Measurements from ENCODE around the gene PCSK9.

PCSK9 gene

GRCh38 chr1:55060133-55060999 is 21.0 kb downstream of the PCSK9 start:
- DNase-seq (ENCODE audit: low spot score): no peak

DNA sequence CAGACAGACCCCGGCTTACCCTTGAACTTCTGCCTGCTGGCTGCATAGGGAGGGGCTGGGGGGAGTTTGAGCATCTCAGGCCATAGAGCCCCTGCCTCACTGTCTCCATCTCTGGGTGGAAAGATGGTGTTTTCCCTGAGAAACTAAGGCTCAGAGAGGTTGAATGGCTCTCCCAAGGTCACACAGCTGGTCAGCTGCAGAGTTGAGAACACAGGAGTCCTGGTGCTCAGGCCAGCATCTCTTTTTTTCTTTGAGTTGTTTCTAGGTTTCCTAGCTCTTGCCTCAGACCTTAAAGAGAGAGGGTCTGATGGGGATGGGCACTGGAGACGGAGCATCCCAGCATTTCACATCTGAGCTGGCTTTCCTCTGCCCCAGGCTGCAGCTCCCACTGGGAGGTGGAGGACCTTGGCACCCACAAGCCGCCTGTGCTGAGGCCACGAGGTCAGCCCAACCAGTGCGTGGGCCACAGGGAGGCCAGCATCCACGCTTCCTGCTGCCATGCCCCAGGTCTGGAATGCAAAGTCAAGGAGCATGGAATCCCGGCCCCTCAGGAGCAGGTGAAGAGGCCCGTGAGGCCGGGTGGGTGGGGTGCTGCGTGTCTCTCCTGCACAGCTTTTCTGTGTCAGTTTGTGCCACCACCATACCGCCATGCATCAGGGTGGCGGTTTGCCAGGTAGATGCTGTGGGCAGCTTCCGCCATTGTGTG is 21.8 kb downstream of the PCSK9 start:
- DNase-seq (ENCODE audit: low spot score): no peak

- no peak for DNase-seq (ENCODE audit: low spot score)
Observed at GRCh38 chr1:55061706-55062321, 22.5 kb downstream of the PCSK9 start.

- DNase-seq (ENCODE audit: low spot score): no peak
Observed at GRCh38 chr1:55062801-55063576, 23.6 kb downstream of the PCSK9 start.

- no peak for DNase-seq (ENCODE audit: low spot score)
Observed at GRCh38 chr1:55063577-55063942, 24.2 kb downstream of the PCSK9 start.

- DNase-seq (ENCODE audit: low spot score): no peak
Observed at GRCh38 chr1:55064071-55064581, 24.8 kb downstream of the PCSK9 start.

GRCh38 chr1:55064861-55065263 is 25.5 kb downstream of the PCSK9 start:
- DNase-seq (ENCODE audit: low spot score): no peak

DNA sequence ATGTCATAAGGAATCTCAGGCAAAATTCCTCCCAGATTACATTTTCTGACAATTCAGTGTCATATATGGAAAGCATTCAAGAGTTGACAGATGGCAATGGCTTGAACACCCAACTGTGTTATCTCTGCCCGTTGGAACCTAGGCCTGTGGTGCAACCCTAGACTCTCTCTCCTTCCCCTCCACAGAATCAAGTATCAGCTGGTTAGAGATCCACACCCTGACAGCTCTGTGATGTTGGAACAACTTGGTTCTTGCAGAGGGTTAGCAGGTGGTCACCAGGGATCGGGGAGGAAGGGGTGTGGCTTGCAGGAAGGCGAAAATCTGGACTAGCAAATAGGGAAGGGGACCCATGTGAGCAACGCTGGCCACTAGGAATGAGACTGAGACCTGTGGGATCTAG is 26.3 kb downstream of the PCSK9 start:
- DNase-seq (ENCODE audit: low spot score): no peak

- DNase-seq (ENCODE audit: low spot score): no peak
Observed at GRCh38 chr1:55067022-55067778, 27.9 kb downstream of the PCSK9 start.

DNA sequence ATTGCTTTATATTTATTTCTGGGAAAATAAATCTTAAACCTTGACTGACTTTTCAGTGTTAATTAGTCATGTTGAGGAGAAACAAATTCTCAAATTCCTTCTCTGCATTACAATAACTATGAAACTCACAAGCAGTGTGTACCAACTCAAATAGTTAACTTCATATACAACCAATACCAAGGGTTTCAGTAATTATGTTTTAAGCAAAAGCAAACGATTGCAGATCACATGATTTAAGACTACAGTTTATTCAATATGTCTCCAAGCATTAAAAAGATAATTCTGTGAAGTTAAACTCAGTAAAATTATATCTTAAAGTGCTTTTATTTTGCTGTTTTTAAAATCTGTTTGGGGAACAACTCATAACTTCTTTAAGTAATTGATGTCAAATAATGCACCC is 28.6 kb downstream of the PCSK9 start:
- DNase-seq (ENCODE audit: low spot score): no peak

- no peak for DNase-seq (ENCODE audit: low spot score)
Observed at GRCh38 chr1:55068638-55069037, 29.3 kb downstream of the PCSK9 start.

GRCh38 chr1:55069280-55069679 is 29.9 kb downstream of the PCSK9 start:
- DNase-seq (ENCODE audit: low spot score): no peak

DNA sequence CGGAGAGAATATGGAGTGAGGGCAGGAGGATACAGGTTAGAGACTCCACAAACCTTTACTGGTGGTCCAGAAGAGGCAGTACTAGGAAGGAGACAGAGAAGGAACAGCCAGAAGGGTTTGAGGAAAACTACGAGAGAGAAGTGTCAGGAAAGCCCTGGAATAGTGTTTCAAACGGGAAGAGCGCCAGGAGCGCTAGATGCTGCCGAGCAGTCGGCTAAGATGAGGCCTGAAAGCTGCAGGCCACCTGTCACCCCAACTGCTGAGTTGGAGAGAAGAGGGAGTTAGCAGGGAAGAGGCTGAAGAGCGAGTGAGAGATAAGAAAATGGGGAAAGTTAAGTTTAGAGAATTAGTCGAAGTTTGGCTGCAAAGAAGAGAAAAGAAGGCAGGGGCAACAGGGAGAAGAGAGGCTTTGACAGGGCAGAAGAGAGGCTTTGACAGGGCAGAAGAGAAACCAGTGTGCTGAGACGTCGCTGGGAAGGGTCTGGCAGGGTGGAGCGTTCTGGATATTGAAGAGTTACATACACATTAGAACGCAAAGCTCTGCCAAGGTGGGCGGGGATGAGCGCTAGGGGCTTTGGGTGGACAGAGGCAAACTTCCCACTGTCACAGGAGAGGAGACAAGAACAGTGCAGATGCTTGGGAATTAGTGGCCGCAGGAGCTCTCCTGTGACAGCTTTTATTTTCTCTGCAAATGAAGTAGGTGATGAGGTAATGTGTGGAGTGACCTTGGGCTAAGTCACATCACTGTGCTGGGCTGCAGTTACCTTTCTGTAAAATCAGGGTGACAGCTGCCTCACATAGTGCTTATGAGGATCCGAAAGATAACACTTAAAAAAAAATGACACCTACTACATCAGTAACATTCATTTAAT is 31.2 kb downstream of the PCSK9 start:
- no peak for DNase-seq (ENCODE audit: low spot score)

DNA sequence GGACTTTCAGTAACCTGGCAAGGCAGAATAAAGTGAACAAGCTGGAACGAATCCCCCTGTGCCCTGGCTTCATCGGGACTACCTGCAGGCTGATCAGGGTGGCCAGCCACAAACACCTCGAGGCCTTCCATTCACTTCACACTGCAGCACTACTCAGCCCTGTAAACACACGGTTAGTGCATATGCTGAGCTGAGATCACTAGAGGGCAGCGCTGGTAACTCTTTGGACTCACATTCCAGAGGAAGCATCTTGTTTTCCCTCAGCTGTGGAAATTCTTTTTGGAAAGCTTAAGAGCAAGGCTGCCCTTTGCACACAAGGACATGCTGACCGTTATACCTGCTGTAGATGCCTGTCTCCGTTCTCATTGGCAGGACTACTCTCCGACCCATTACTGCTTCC is 32.1 kb downstream of the PCSK9 start:
- peak; percentile 18 for DNase-seq (ENCODE audit: low spot score)

DNA sequence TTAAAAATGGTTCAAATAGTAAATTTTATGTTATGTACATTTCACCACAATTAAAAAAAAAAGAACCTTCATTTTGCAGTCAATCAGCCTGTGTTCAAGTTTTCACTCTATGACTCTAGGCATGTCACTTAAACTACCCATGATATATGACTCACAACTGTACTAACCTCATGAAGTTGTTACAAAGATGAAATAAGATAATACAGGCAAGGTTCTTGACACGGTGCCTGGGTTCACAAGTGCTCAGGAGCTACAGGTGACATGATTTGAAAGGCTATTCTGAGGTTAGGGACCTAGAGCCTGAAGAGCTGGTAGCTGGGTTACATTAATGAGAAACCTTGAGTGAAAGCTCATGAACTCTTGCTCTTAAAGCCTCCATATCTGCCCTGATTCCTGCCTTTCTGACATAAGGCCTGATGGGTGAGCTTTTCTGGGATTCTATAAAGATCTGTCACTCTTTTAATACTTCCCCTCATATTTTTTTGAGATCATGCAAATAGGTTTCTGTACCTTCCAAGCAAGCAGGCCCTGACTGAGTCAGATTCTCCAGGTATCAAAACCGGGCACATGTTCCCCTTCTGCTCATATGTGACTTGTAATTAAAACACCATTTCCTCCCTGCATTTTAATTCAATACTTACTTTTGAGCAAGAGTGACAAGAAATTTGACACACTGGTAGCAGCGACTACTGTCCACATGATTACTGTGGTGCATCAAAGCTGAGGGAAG is 34.0 kb downstream of the PCSK9 start:
- no peak for DNase-seq (ENCODE audit: low spot score)

DNA sequence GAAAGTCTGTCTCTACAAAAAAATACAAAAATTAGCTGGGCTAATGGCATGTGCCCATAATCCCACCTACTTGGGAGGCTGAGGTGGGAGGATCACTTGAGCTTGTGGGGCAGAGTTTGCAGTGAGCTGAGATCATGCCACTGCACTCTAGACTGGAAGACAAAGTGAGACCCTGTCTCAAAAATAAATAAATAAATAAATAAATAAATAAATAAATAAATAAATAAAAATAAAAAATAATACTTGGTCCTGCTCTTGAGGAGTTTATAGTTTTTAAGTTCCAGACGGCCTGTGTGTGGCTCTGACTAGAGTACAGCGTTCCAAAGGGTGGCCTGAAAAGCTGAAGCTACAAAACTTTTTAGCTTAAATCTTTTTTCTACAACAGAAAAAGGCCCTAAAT is 35.1 kb downstream of the PCSK9 start:
- no peak for DNase-seq (ENCODE audit: low spot score)

GRCh38 chr1:55076356-55076755 is 37.0 kb downstream of the PCSK9 start:
- no peak for DNase-seq (ENCODE audit: low spot score)

GRCh38 chr1:55078470-55078869 is 39.1 kb downstream of the PCSK9 start:
- DNase-seq (ENCODE audit: low spot score): no peak

- DNase-seq (ENCODE audit: low spot score): no peak
Observed at GRCh38 chr1:55079651-55080050, 40.3 kb downstream of the PCSK9 start.
